Testis (tissue), 3 donors: ENCODE measurements around the gene SDHA. TPM values are rescaled to one million over a fixed set of nuclear protein-coding genes. Genes with fewer than 3 reads are reported as not detected.
A peak's percentile ranks its signal among the peaks of the same experiment; 100 is the strongest.

Experiments used
- DNase-seq: peaks from one replicate; pipeline ENCODE4 v3.0.0-alpha.2; 2019
- H3K27ac ChIP-seq, 2 donors: fragments of 200-600 bp; sonication (generic); one replicate each; pipeline ENCODE4 v1.5.1; 2019
- H3K27me3 ChIP-seq: fragments of 200-600 bp; sonication (generic); one replicate; pipeline ENCODE4 v1.5.1; 2019
- H3K36me3 ChIP-seq: fragments of 200-600 bp; sonication (generic); one replicate; pipeline ENCODE4 v1.5.1; 2017; ENCODE audit warnings: low read depth; ENCODE audit errors: missing control alignments
- H3K4me1 ChIP-seq: fragments of 200-600 bp; sonication (generic); one replicate; pipeline ENCODE4 v1.5.1; 2019
- H3K4me3 ChIP-seq, 2 donors: fragments of 200-600 bp; sonication (generic); one replicate each; pipeline ENCODE4 v1.5.1; 2017 to 2019
- H3K9me3 ChIP-seq: fragments of 200-600 bp; sonication (generic); one replicate; pipeline ENCODE4 v1.5.1; 2017
- POLR2A ChIP-seq: fragments of 450-650 bp; IDR thresholded peaks from one replicate; pipeline ENCODE4 v1.6.1; 2017; ENCODE audit warnings: antibody characterized with exemption, mild to moderate bottlenecking, moderate library complexity
- WGBS, 2 donors: methylation state at CpG; one replicate each; pipeline ENCODE4 v1.1.5; 2018; 5-methylcytosine and 5-hydroxymethylcytosine counted together
- intact Hi-C: fragments of 100-400 bp; cut with DNase I; formaldehyde crosslinking; loops from one replicate; pipeline ENCODE4 v1.15.1; 2023; ENCODE audit warnings: low total_unique reads
- polyA plus RNA-seq: library from polyadenylated mRNA; stranded (reverse); fragments of 350-450 nt; fragmentation: Illumina TruSeq; extraction: RNeasy Lipid Tissue Mini Kit (QIAGEN cat#74804); gene quantifications from one replicate; pipeline ENCODE4 v1.2.3, GENCODE V29; 2014; ENCODE audit warnings: low read depth, low replicate concordance; ENCODE audit not compliant: insufficient read depth
- total RNA-seq, 2 donors: library from RNA; depleted of rRNA; stranded (reverse); fragments of >200 nt; gene quantifications; one replicate each; pipeline ENCODE4 v1.2.3, GENCODE V29; 2016
- TF ChIP-seq, protein P1 (sequence below), 3 experiments: fragments of 450-650 bp in 2 of 3; fragments of 200-600 bp in 1 of 3; sonication (generic) in 1 of 3; IDR thresholded peaks; one replicate each; pipeline ENCODE4 v1.5.1; 2016 to 2019; ENCODE audit warnings: antibody characterized with exemption in 3 of 3, mild to moderate bottlenecking in 2 of 3, moderate library complexity in 1 of 3

The SDHA gene
- total and polyA plus RNA-seq, 3 donors from 2014 or later, result 96.9 to 195 (median 107) TPM

DNA sequence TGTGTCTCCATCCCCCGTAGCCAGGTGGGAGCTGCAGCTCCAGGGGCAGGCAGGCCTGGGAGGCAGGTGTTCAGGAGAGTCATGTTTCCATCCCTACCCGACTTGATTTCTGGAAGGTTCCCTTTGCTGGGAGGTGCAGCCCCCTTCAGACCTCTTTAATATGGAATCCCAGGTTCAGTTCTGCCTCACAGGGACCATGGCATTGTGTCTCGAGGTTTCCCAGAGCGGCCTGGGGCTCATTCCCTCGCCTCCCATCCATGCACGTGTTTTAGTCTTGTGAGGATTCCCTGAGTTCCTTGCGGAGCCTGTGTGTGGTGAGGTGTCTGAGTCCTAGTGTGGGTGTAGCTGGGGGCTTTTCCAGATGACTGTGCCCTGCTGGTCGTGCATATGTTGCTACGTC, 86.9 kb downstream of the SDHA start:
- DNase-seq, result no peak
- no peaks in the 10 kb centered on the region for H3K27me3 ChIP-seq
- no peak overlapping the region for H3K4me3 ChIP-seq
- no peak overlapping the region for H3K27ac ChIP-seq
- H3K4me1 ChIP-seq, result peaks cover 8% of the 10 kb centered on the region
- H3K9me3 ChIP-seq, result no peaks in the 10 kb centered on the region
- WGBS, 2 donors, result 92 to 95% methylated on average over 5 to 9 of the region's 9 CpGs
- TF ChIP-seq, protein P1, sequence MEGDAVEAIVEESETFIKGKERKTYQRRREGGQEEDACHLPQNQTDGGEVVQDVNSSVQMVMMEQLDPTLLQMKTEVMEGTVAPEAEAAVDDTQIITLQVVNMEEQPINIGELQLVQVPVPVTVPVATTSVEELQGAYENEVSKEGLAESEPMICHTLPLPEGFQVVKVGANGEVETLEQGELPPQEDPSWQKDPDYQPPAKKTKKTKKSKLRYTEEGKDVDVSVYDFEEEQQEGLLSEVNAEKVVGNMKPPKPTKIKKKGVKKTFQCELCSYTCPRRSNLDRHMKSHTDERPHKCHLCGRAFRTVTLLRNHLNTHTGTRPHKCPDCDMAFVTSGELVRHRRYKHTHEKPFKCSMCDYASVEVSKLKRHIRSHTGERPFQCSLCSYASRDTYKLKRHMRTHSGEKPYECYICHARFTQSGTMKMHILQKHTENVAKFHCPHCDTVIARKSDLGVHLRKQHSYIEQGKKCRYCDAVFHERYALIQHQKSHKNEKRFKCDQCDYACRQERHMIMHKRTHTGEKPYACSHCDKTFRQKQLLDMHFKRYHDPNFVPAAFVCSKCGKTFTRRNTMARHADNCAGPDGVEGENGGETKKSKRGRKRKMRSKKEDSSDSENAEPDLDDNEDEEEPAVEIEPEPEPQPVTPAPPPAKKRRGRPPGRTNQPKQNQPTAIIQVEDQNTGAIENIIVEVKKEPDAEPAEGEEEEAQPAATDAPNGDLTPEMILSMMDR (IDR thresholded peaks at IDR 0.05), result no peak
- no peak for TF ChIP-seq POLR2A
- intact Hi-C loops, result no loop called here
- no peaks in the 10 kb centered on the region for H3K36me3 ChIP-seq

DNA sequence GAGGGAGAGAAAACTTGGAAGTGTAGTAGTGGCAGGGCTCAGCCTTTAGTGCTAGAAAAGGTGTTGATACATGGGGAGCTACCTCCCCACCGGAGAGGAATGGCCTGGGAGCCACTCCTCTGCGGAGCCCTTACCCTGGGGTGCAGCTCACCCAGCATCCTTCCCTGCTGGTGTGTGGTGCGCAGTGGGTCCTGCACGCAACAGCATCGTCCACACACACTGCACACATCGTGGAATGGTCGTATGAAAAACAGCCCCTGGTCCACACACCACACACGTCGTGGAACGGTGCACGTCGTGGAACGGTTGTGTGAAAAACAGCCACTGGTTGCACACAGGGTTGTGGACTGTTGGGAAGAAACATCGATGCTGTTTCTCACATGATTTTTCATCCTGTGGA, 87.3 kb downstream of the SDHA start:
- WGBS, 2 donors, result 95 to 97% methylated on average over 14 of the region's 14 CpGs
- H3K36me3 ChIP-seq, result no peaks in the 10 kb centered on the region

DNA sequence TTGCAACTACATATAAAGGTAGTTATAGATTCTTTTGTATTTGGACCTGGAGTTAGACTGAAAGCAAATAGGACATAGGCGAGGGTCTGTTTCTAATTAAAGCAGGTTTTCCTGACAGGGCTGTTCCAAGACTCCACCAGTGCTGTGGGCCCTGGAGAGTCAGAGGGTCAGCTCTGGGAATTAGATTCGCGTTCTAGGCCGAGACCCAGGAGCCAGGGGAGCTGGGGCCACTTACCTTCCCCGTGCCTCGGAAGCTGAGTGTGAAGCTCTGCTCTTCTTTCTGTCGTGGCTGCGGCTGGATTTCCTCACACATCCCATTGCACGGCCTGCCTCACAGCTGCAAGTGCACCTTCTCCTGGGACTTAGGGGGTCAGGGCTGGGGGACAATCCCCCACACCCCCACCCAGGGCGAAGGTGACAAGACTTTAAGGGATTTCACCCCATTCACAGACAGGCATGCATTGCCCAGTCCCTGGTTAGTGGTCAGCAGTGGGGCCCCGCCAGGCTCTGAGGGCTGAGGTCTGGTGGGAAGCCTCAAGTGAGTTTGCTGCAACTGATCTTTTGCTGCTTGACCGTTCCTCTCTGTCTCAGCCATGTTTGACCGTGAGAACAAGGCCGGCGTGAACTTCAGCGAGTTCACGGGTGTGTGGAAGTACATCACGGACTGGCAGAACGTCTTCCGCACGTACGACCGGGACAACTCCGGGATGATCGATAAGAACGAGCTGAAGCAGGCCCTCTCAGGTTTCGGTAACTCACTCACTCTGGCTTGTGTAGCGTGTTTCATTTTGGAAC, 88.1 kb downstream of the SDHA start:
- Histone ChIP-seq H3K9me3 (no peaks in the 10 kb centered on the region), H3K4me1 (peaks cover 8% of the 10 kb centered on the region), H3K4me3 (no peak overlapping the region), H3K27ac (no peak overlapping the region), H3K27me3 (no peaks in the 10 kb centered on the region), H3K36me3 (no peaks in the 10 kb centered on the region)
- DNase-seq, result peak; percentile 8
- TF ChIP-seq, protein P1 (IDR thresholded peaks at IDR 0.05), result no peak
- TF ChIP-seq POLR2A, result no peak
- 95 to 96% methylated on average over 26 to 28 of the region's 28 CpGs for WGBS, 2 donors
- intact Hi-C loops, result no loop called here

More for the DNA sequence above, 87.3 kb downstream of the SDHA start:
- TF ChIP-seq, protein P1 (IDR thresholded peaks at IDR 0.05), result no peak
- no peak for TF ChIP-seq POLR2A
- no peaks in the 10 kb centered on the region for H3K9me3 ChIP-seq
- peaks cover 8% of the 10 kb centered on the region for H3K4me1 ChIP-seq
- intact Hi-C loops, result no loop called here
- no peaks in the 10 kb centered on the region for H3K27me3 ChIP-seq
- no peak overlapping the region for H3K27ac ChIP-seq
- DNase-seq, result peak; percentile 5
- no peak overlapping the region for H3K4me3 ChIP-seq

Other genes with a start within 250 kb of the SDHA start
- 1 to 10 TPM; 6.0 to 6.9 TPM for gene PLEKHG4B, start 126.2 kb upstream of the SDHA start, total RNA-seq
- gene PLEKHG4B, start 126.2 kb upstream of the SDHA start, polyA plus RNA-seq, result 3.2 TPM
- gene LRRC14B, start 26.8 kb upstream of the SDHA start, total RNA-seq, result under 1 TPM; 0.93 to 0.94 TPM
- 0.33 TPM for gene LRRC14B, start 26.8 kb upstream of the SDHA start, polyA plus RNA-seq
- gene CCDC127, start 167 bp upstream of the SDHA start, total RNA-seq, result 1 to 10 TPM; 6.6 to 6.7 TPM
- 6.9 TPM for gene CCDC127, start 167 bp upstream of the SDHA start, polyA plus RNA-seq
- 100 to 1,000 TPM; 100 to 123 TPM for gene PDCD6, start 53.3 kb downstream of the SDHA start, total RNA-seq
- gene PDCD6, start 53.3 kb downstream of the SDHA start, polyA plus RNA-seq, result 102 TPM
- gene AHRR, start 103.4 kb downstream of the SDHA start, total RNA-seq, result 10 to 100 TPM; 36.9 to 43.4 TPM
- 68.5 TPM for gene AHRR, start 103.4 kb downstream of the SDHA start, polyA plus RNA-seq
- 100 to 1,000 TPM; 120 to 122 TPM for gene EXOC3, start 224.9 kb downstream of the SDHA start, total RNA-seq
- gene EXOC3, start 224.9 kb downstream of the SDHA start, polyA plus RNA-seq, result 111 TPM